Fibroblast of peridontal ligament (primary cell): ENCODE data around the gene IMMP2L.
"Not testable (repeated sequence)": the region's sequence is repeated elsewhere in the genome, so short reads cannot be mapped to it uniquely, and the experiment has no call there.

Experiments
- DNase-seq: peaks from one replicate; pipeline ENCODE4 v3.0.0-alpha.2; 2010; ENCODE audit errors: extremely low read depth

The IMMP2L gene

GRCh38 chr7:110724811-110725210 lies 837.5 kb downstream of the IMMP2L start:
- DNase-seq, result no peak

GRCh38 chr7:110721395-110721794 lies 840.9 kb downstream of the IMMP2L start:
- no peak for DNase-seq

GRCh38 chr7:110720626-110721025 lies 841.7 kb downstream of the IMMP2L start:
- DNase-seq, result no peak

- no peak for DNase-seq
These were observed 842.6 kb downstream of the IMMP2L start for GRCh38 chr7:110719741-110720140.

GRCh38 chr7:110718503-110719205 lies 843.6 kb downstream of the IMMP2L start:
- DNase-seq, result no peak

GRCh38 chr7:110704225-110704624 lies 858.1 kb downstream of the IMMP2L start:
- no peak for DNase-seq

GRCh38 chr7:110698576-110698975 lies 863.7 kb downstream of the IMMP2L start:
- no peak for DNase-seq

- no peak for DNase-seq
These were observed 868.9 kb downstream of the IMMP2L start for GRCh38 chr7:110693344-110693743.

- DNase-seq, result no peak
These were observed 873.4 kb downstream of the IMMP2L start for GRCh38 chr7:110688908-110689307.

- no peak for DNase-seq
These were observed 876.4 kb downstream of the IMMP2L start for GRCh38 chr7:110685899-110686298.

- no peak for DNase-seq
These were observed 880.4 kb downstream of the IMMP2L start for GRCh38 chr7:110681941-110682340.

- no peak for DNase-seq
These were observed 884.9 kb downstream of the IMMP2L start for GRCh38 chr7:110677405-110677804.

GRCh38 chr7:110676785-110677184 lies 885.5 kb downstream of the IMMP2L start:
- DNase-seq, result no peak

GRCh38 chr7:110675383-110676103 lies 886.7 kb downstream of the IMMP2L start:
- no peak for DNase-seq

- DNase-seq, result no peak
These were observed 889.1 kb downstream of the IMMP2L start for GRCh38 chr7:110673148-110673547.

GRCh38 chr7:110669410-110669809 lies 892.9 kb downstream of the IMMP2L start:
- DNase-seq, result no peak

- DNase-seq, result peak; percentile 1
These were observed 897.5 kb downstream of the IMMP2L start for GRCh38 chr7:110664803-110665202.

GRCh38 chr7:110660637-110661036 lies 901.7 kb downstream of the IMMP2L start:
- not testable (repeated sequence) for DNase-seq

GRCh38 chr7:110650328-110650727 lies 912.0 kb downstream of the IMMP2L start:
- no peak for DNase-seq

GRCh38 chr7:110647266-110647665 lies 915.0 kb downstream of the IMMP2L start:
- no peak for DNase-seq

GRCh38 chr7:110646804-110647203 lies 915.5 kb downstream of the IMMP2L start:
- DNase-seq, result no peak

- no peak for DNase-seq
These were observed 916.7 kb downstream of the IMMP2L start for GRCh38 chr7:110645616-110646015.

- DNase-seq, result no peak
These were observed 917.2 kb downstream of the IMMP2L start for GRCh38 chr7:110645060-110645459.
